MCF 10A (cell line): ENCODE data around the gene TTC24. TPM values are rescaled to one million over a fixed set of nuclear protein-coding genes. Genes with fewer than 3 reads are reported as not detected.

ENCODE experiments used
- BruUV-seq: library from RNA; stranded (reverse); fragments of 400-500 nt; replicated peaks from 2 replicates; lab custom pipeline; 2021; lab: Mats Ljungman, UMichigan
- CTCF ChIA-PET: fragments of 300-600 bp; sonication (Branson Sonifier 250); formaldehyde crosslinking; extraction: SDS; loops from one replicate; lab custom pipeline; 2021; ENCODE audit warnings: antibody characterized with exemption, inconsistent platforms; lab: Yijun Ruan, JAX
- POLR2A ChIA-PET: fragments of 300-600, 350-650 bp; sonication (Branson Sonifier 250); formaldehyde crosslinking; extraction: SDS; loops from one replicate; lab custom pipeline; 2020; ENCODE audit warnings: antibody characterized with exemption, inconsistent platforms; lab: Yijun Ruan, JAX
- DNase-seq: peaks from one replicate; pipeline ENCODE4 v3.0.0-alpha.2; 2018; ENCODE audit not compliant: unreplicated experiment
- H3K27ac Mint-ChIP-seq: one replicate; pipeline ENCODE4 v1.8.0; 2022; ENCODE audit warnings: mild to moderate bottlenecking, low read depth, mixed read lengths; ENCODE audit not compliant: unreplicated experiment
- H3K27me3 Mint-ChIP-seq: one replicate; pipeline ENCODE4 v1.8.0; 2022; ENCODE audit warnings: mixed read lengths; ENCODE audit not compliant: insufficient read depth, unreplicated experiment
- H3K36me3 Mint-ChIP-seq: one replicate; pipeline ENCODE4 v1.8.0; 2022; ENCODE audit warnings: mild to moderate bottlenecking, moderate library complexity, mixed read lengths; ENCODE audit not compliant: insufficient read depth, unreplicated experiment
- H3K4me1 Mint-ChIP-seq: one replicate; pipeline ENCODE4 v1.8.0; 2022; ENCODE audit warnings: mixed read lengths; ENCODE audit not compliant: insufficient read depth, unreplicated experiment
- H3K4me3 Mint-ChIP-seq: one replicate; pipeline ENCODE4 v1.8.0; 2022; ENCODE audit warnings: mild to moderate bottlenecking, moderate library complexity, mixed read lengths; ENCODE audit not compliant: unreplicated experiment
- H3K9me3 Mint-ChIP-seq: one replicate; pipeline ENCODE4 v1.8.0; 2022; ENCODE audit warnings: mixed read lengths; ENCODE audit not compliant: unreplicated experiment
- intact Hi-C: fragments of 100-400 bp; cut with micrococcal nuclease; formaldehyde crosslinking; loops from 2 replicates; pipeline ENCODE4 v1.14.1; 2022
- total RNA-seq: library from RNA; stranded (reverse); gene quantifications from 2 replicates; pipeline ENCODE4 v1.2.3, GENCODE V29; 2022
- TF ChIP-seq, protein P1 (sequence below): fragments of 200-600 bp; IDR thresholded peaks from one replicate; pipeline ENCODE4 v1.8.0; 2022; ENCODE audit warnings: antibody characterized with exemption, mild to moderate bottlenecking; ENCODE audit not compliant: unreplicated experiment

TTC24 gene
- total RNA-seq, 1 experiment from 2014 or later, result not detected

GRCh38 chr1:156540955-156541354 lies 38.6 kb upstream of the TTC24 start:
- H3K36me3 Mint-ChIP-seq, result peaks cover 23% of the 10 kb centered on the region

DNA sequence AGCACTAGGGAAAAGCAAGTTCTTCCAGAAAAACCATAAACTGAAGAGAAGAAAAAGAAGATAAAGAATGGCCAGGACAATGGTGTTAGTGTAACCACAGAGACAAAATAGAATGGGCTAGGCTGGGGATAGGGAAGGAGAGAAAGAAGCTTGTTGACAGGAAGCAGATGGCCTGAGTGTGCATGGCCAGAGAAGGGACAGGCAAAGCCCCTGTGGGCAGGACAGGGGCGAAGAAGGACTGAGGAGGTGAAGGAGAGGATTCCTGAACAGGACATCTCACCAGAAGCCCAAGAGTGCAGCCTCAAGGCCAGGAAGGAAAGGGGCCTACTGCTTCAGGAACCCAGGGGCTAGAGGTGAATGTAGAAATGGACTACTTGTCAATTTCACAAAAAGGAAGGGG lies 36.5 kb upstream of the TTC24 start:
- no peaks in the 10 kb centered on the region for H3K27me3 Mint-ChIP-seq
- intact Hi-C loops, result no loop called here
- H3K4me3 Mint-ChIP-seq, result no peak overlapping the region
- no peak overlapping the region for H3K27ac Mint-ChIP-seq
- TF ChIP-seq, protein P1, sequence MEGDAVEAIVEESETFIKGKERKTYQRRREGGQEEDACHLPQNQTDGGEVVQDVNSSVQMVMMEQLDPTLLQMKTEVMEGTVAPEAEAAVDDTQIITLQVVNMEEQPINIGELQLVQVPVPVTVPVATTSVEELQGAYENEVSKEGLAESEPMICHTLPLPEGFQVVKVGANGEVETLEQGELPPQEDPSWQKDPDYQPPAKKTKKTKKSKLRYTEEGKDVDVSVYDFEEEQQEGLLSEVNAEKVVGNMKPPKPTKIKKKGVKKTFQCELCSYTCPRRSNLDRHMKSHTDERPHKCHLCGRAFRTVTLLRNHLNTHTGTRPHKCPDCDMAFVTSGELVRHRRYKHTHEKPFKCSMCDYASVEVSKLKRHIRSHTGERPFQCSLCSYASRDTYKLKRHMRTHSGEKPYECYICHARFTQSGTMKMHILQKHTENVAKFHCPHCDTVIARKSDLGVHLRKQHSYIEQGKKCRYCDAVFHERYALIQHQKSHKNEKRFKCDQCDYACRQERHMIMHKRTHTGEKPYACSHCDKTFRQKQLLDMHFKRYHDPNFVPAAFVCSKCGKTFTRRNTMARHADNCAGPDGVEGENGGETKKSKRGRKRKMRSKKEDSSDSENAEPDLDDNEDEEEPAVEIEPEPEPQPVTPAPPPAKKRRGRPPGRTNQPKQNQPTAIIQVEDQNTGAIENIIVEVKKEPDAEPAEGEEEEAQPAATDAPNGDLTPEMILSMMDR, result no peak
- no peaks in the 10 kb centered on the region for H3K9me3 Mint-ChIP-seq
- no peaks in the 10 kb centered on the region for H3K4me1 Mint-ChIP-seq
- no peak for DNase-seq
- POLR2A ChIA-PET, result no interaction called here
- H3K36me3 Mint-ChIP-seq, result peaks cover 22% of the 10 kb centered on the region
- no TSS peak for BruUV-seq
- CTCF ChIA-PET, result interaction anchor here (0.6 to 1.0 kb wide), 3 partner anchors 11 to 97 kb away, joined by 3 to 4 read pairs (median 3); no protein-coding TSS in a partner anchor

More at GRCh38 chr1:156540955-156541354, 38.6 kb upstream of the TTC24 start:
- POLR2A ChIA-PET, result no interaction called here
- intact Hi-C loops, result no loop called here
- H3K4me3 Mint-ChIP-seq, result no peak overlapping the region
- CTCF ChIA-PET, result interaction anchor here (0.6 to 1.8 kb wide), 4 partner anchors 13 to 137 kb away, joined by 3 to 4 read pairs (median 3); partner anchors contain the start of gene NES
- BruUV-seq, result no TSS peak
- no peaks in the 10 kb centered on the region for H3K9me3 Mint-ChIP-seq
- TF ChIP-seq, protein P1, result no peak
- DNase-seq, result no peak
- H3K27ac Mint-ChIP-seq, result no peak overlapping the region
- no peaks in the 10 kb centered on the region for H3K27me3 Mint-ChIP-seq
- no peaks in the 10 kb centered on the region for H3K4me1 Mint-ChIP-seq

- H3K4me1 Mint-ChIP-seq, result no peaks in the 10 kb centered on the region
- CTCF ChIA-PET, result no interaction called here
- TF ChIP-seq, protein P1, result no peak
- POLR2A ChIA-PET, result interaction anchor here (0.6 to 0.9 kb wide), 2 partner anchors 24 to 27 kb away, joined by 3 read pairs; no protein-coding TSS in a partner anchor
- H3K27ac Mint-ChIP-seq, result no peak overlapping the region
- no TSS peak for BruUV-seq
- intact Hi-C loops, result no loop called here
- H3K4me3 Mint-ChIP-seq, result no peak overlapping the region
- no peak for DNase-seq
- H3K36me3 Mint-ChIP-seq, result peaks cover 25% of the 10 kb centered on the region
- no peaks in the 10 kb centered on the region for H3K9me3 Mint-ChIP-seq
- H3K27me3 Mint-ChIP-seq, result no peaks in the 10 kb centered on the region
These were observed 34.9 kb upstream of the TTC24 start for GRCh38 chr1:156544592-156545102.

GRCh38 chr1:156546267-156546666 lies 33.3 kb upstream of the TTC24 start:
- peaks cover 26% of the 10 kb centered on the region for H3K36me3 Mint-ChIP-seq
- CTCF ChIA-PET, result interaction anchor here (1.9 kb wide), 1 partner anchor 25 kb away, joined by 6 read pairs; no protein-coding TSS in a partner anchor
- no peaks in the 10 kb centered on the region for H3K9me3 Mint-ChIP-seq
- H3K4me3 Mint-ChIP-seq, result no peak overlapping the region
- H3K4me1 Mint-ChIP-seq, result no peaks in the 10 kb centered on the region
- H3K27me3 Mint-ChIP-seq, result no peaks in the 10 kb centered on the region
- H3K27ac Mint-ChIP-seq, result no peak overlapping the region
- TF ChIP-seq, protein P1, result no peak
- POLR2A ChIA-PET, result no interaction called here
- BruUV-seq, result no TSS peak
- intact Hi-C loops, result no loop called here
- DNase-seq, result no peak
